ENCODE measurements around the gene ASAP3.
A peak's percentile ranks its signal among the peaks of the same experiment; 100 is the strongest.

ASAP3 gene

DNA sequence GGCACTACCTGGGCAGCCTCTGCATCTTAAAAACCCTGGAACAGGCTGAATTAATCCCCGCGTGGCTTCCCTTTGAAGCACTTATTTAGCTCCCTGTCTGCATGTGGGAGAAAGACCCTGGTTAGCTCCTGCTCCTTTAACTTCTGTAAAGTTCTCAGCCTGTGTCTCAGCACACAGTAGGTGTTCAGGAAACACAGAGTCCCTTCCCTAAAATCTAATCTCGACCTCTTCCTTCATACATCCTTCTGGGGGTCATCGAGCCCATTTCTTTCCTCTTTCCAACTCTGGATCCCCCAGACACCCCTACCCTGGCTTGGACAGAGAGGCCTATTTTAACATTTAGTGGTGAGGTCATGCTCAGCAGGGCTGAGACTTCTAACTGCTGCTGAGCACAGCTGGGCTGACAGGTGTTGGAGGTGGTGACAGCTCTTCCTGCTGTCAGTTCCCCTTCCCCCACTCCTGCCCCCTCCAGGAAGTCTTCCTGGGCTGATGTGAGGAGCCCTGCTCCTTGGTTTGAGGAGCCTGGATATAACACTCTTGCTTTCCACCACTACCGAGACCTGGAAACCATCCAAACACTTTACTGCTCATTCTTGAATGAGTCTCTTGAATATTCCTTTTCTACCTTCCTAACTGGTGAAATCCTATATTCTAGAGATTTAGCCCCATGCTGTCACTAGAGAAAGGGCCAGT lies 41.7 kb upstream of the ASAP3 start:
- no peak overlapping the region for H3K23ac ChIP-seq (ENCODE audit: low read depth, low read length, poor library complexity)
- H2BK15ac ChIP-seq (ENCODE audit: low read length), result no peak overlapping the region
- no peak overlapping the region for H2AK5ac ChIP-seq (ENCODE audit: low read depth, low read length)
- peaks cover 2% of the 10 kb centered on the region for H3K79me1 ChIP-seq (ENCODE audit: low read depth, low read length)
- no peaks in the 10 kb centered on the region for H3K9me3 ChIP-seq (replicated peaks in 1 of 2; ENCODE audit: control insufficient read depth in 2 of 2, insufficient read depth in 1 of 2, low read depth in 1 of 2, low read length in 2 of 2)
- no peak overlapping the region for H2BK12ac ChIP-seq (ENCODE audit: low read length)
- H2BK120ac ChIP-seq (ENCODE audit: low read depth, low read length), result no peak overlapping the region
- H3K27me3 ChIP-seq (ENCODE audit: control insufficient read depth in 3 of 3, insufficient read depth in 3 of 3, low read depth in 1 of 3, low read length in 3 of 3), result no peaks in the 10 kb centered on the region
- H4K8ac ChIP-seq (ENCODE audit: low read depth, low read length), result no peak overlapping the region
- H3K4me3 ChIP-seq (ENCODE audit: low read length in 2 of 2), result no peak overlapping the region
- no peak overlapping the region for H4K91ac ChIP-seq (ENCODE audit: low read depth, low read length, poor library complexity)
- H3K18ac ChIP-seq (ENCODE audit: low read length), result no peak overlapping the region
- H3K27ac ChIP-seq (replicated peaks; ENCODE audit: low read length), result no peak overlapping the region
- H2BK5ac ChIP-seq (ENCODE audit: low read length), result no peak overlapping the region
- H3K4ac ChIP-seq (ENCODE audit: low read length), result no peak overlapping the region
- no peak overlapping the region for H3K14ac ChIP-seq (ENCODE audit: low read length)
- DNase-seq (ENCODE audit: low spot score), result no peak
- no peak overlapping the region for H3K9ac ChIP-seq (ENCODE audit: low read depth, low read length, poor library complexity)
- WGBS, 2 donors (ENCODE audit: extremely low coverage in 2 of 2, insufficient read length in 2 of 2, insufficient replicate concordance in 1 of 2), result no CpG with 5 or more reads among the region's 5 CpGs
- H2AFZ ChIP-seq (ENCODE audit: low read length), result no peak overlapping the region
- peaks cover 26 to 28% of the 10 kb centered on the region in 2 donors for H3K4me1 ChIP-seq (ENCODE audit: control insufficient read depth in 2 of 2, insufficient read depth in 1 of 2, low read depth in 1 of 2, low read length in 2 of 2)
- peaks cover 10 to 53% of the 10 kb centered on the region in 2 donors for H3K36me3 ChIP-seq (replicated peaks in 1 of 2; ENCODE audit: control insufficient read depth in 2 of 2, insufficient read depth in 2 of 2, low read length in 2 of 2)
- H3K4me2 ChIP-seq (ENCODE audit: insufficient read depth, low read length, poor library complexity, severe bottlenecking), result no peak overlapping the region

DNA sequence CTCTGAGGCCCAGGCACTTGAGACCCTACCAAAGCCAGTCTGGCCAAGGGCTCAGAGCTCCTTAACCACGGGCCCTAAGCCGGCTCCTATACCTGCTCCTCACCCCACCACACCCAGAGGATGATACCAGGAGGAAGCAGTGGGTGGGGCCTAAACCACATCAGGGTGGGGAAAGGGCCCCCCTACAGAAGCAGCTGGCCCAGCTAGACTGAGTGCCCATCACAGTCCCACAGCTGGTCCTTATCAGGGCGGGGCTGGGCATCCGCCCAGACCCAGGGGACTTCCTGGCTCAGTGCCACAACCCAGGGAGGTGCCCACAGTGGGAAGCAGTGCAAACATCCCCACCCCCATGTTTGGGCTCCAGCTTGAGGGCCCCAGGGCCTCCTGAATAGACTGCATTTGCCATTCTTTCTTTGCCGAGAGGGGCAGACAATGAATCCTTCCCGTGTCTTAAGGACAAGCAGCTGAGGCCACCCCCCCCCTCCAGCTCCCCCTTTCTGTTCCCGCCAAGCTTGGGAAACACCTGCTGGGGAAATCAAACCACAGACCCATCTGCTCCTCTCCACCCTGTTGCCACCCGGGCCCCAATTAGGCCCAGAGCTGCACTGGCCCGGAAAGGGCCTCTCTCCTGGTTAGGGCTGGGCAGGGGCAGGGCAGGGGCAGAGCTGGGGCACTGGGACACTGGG lies 40.9 kb upstream of the ASAP3 start:
- Histone ChIP-seq H3K23ac (ENCODE audit: low read depth, low read length, poor library complexity) (no peak overlapping the region), H3K14ac (ENCODE audit: low read length) (no peak overlapping the region), H2BK5ac (ENCODE audit: low read length) (no peak overlapping the region), H2BK15ac (ENCODE audit: low read length) (no peak overlapping the region), H2AK5ac (ENCODE audit: low read depth, low read length) (no peak overlapping the region), H3K79me1 (ENCODE audit: low read depth, low read length) (peaks cover 2% of the 10 kb centered on the region), H3K4me1 (ENCODE audit: control insufficient read depth in 2 of 2, insufficient read depth in 1 of 2, low read depth in 1 of 2, low read length in 2 of 2) (peaks cover 22 to 25% of the 10 kb centered on the region in 2 donors), H3K36me3 (replicated peaks in 1 of 2; ENCODE audit: control insufficient read depth in 2 of 2, insufficient read depth in 2 of 2, low read length in 2 of 2) (peaks cover 10 to 61% of the 10 kb centered on the region in 2 donors), H4K8ac (ENCODE audit: low read depth, low read length) (no peak overlapping the region), H3K4me3 (ENCODE audit: low read length in 2 of 2) (no peak overlapping the region), H4K91ac (ENCODE audit: low read depth, low read length, poor library complexity) (no peak overlapping the region), H2AFZ (ENCODE audit: low read length) (no peak overlapping the region), H3K9me3 (replicated peaks in 1 of 2; ENCODE audit: control insufficient read depth in 2 of 2, insufficient read depth in 1 of 2, low read depth in 1 of 2, low read length in 2 of 2) (no peaks in the 10 kb centered on the region), H3K18ac (ENCODE audit: low read length) (no peak overlapping the region), H3K4ac (ENCODE audit: low read length) (no peak overlapping the region), H3K27me3 (ENCODE audit: control insufficient read depth in 3 of 3, insufficient read depth in 3 of 3, low read depth in 1 of 3, low read length in 3 of 3) (no peaks in the 10 kb centered on the region), H3K27ac (replicated peaks; ENCODE audit: low read length) (no peak overlapping the region), H3K4me2 (ENCODE audit: insufficient read depth, low read length, poor library complexity, severe bottlenecking) (no peak overlapping the region), H2BK120ac (ENCODE audit: low read depth, low read length) (no peak overlapping the region), H2BK12ac (ENCODE audit: low read length) (no peak overlapping the region), H3K9ac (ENCODE audit: low read depth, low read length, poor library complexity) (no peak overlapping the region)
- WGBS, 2 donors (ENCODE audit: extremely low coverage in 2 of 2, insufficient read length in 2 of 2, insufficient replicate concordance in 1 of 2), result no CpG with 5 or more reads among the region's 9 CpGs
- DNase-seq (ENCODE audit: low spot score), result no peak

DNA sequence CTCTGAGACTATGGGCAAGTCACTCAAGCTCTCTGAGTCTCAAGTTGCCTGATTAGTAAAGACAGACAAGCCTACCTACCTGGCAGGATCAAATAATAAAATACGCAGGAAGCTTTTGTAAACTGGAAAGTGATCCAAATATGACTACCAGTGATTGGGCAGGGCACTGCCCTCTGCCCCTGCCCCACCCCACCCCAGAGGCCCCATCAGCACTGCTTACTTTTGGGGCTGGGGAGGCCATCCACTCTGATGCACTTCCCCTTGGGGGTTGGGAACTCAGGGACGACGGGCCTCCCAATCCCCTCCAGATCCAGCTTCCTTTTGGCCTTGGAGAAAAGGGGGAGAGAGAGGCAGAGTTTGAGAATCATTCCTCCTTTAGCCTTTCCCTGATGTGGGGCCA lies 40.2 kb upstream of the ASAP3 start:
- Histone ChIP-seq H2BK15ac (ENCODE audit: low read length) (no peak overlapping the region), H2BK5ac (ENCODE audit: low read length) (no peak overlapping the region), H3K9me3 (replicated peaks in 1 of 2; ENCODE audit: control insufficient read depth in 2 of 2, insufficient read depth in 1 of 2, low read depth in 1 of 2, low read length in 2 of 2) (no peaks in the 10 kb centered on the region), H3K27me3 (ENCODE audit: control insufficient read depth in 3 of 3, insufficient read depth in 3 of 3, low read depth in 1 of 3, low read length in 3 of 3) (no peaks in the 10 kb centered on the region), H3K79me1 (ENCODE audit: low read depth, low read length) (peaks cover 2% of the 10 kb centered on the region), H2AK5ac (ENCODE audit: low read depth, low read length) (no peak overlapping the region), H2BK120ac (ENCODE audit: low read depth, low read length) (no peak overlapping the region), H3K14ac (ENCODE audit: low read length) (no peak overlapping the region), H4K8ac (ENCODE audit: low read depth, low read length) (no peak overlapping the region), H3K4me1 (ENCODE audit: control insufficient read depth in 2 of 2, insufficient read depth in 1 of 2, low read depth in 1 of 2, low read length in 2 of 2) (peaks cover 15 to 19% of the 10 kb centered on the region in 2 donors), H3K9ac (ENCODE audit: low read depth, low read length, poor library complexity) (no peak overlapping the region), H4K91ac (ENCODE audit: low read depth, low read length, poor library complexity) (no peak overlapping the region), H2AFZ (ENCODE audit: low read length) (no peak overlapping the region), H3K36me3 (replicated peaks in 1 of 2; ENCODE audit: control insufficient read depth in 2 of 2, insufficient read depth in 2 of 2, low read length in 2 of 2) (peaks cover 10 to 68% of the 10 kb centered on the region in 2 donors), H3K4me2 (ENCODE audit: insufficient read depth, low read length, poor library complexity, severe bottlenecking) (no peak overlapping the region), H3K4ac (ENCODE audit: low read length) (no peak overlapping the region), H3K4me3 (ENCODE audit: low read length in 2 of 2) (no peak overlapping the region), H3K27ac (replicated peaks; ENCODE audit: low read length) (no peak overlapping the region), H3K23ac (ENCODE audit: low read depth, low read length, poor library complexity) (no peak overlapping the region), H3K18ac (ENCODE audit: low read length) (no peak overlapping the region), H2BK12ac (ENCODE audit: low read length) (no peak overlapping the region)
- WGBS, 2 donors (ENCODE audit: extremely low coverage in 2 of 2, insufficient read length in 2 of 2, insufficient replicate concordance in 1 of 2), result no CpG with 5 or more reads among the region's 3 CpGs
- DNase-seq (ENCODE audit: low spot score), result no peak

DNA sequence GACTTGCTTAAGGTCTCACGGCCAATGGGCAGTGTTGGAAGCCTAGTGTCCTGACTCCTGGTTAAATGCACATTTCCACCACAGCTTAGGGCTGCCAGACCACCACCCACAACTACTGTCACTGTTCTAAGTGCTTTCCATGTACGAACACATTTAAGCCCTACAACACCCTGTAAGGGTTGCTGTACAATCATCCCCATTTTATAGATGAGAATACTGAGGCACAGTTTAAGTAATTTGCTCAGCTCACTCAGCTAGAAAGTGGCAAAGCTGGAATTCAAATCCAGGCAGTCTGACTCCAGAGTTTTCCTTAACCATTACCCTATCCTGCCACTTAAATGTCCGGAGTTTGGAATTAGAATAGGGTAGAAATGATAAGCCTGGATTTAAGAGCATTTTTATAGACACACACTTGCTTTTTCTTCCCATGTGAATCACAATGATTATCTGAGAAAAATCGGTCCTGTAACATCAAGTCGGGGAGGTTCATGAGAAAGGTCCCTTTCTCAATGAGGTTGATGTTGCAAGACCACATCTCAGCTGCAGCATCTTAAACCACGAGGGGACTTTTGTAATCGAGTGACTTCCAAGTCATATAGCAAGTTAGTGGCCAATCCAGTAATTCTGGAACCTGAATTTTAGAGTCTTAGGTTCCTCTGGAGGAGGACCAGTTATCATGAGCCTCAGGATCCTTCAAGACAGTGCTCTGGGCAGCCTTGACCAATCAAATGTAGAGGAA lies 38.4 kb upstream of the ASAP3 start:
- no peak overlapping the region for H2BK12ac ChIP-seq (ENCODE audit: low read length)
- no peak overlapping the region for H3K14ac ChIP-seq (ENCODE audit: low read length)
- no peak overlapping the region for H4K8ac ChIP-seq (ENCODE audit: low read depth, low read length)
- H3K23ac ChIP-seq (ENCODE audit: low read depth, low read length, poor library complexity), result no peak overlapping the region
- WGBS, 2 donors (ENCODE audit: extremely low coverage in 2 of 2, insufficient read length in 2 of 2, insufficient replicate concordance in 1 of 2), result no CpG with 5 or more reads among the region's 7 CpGs
- H2AK5ac ChIP-seq (ENCODE audit: low read depth, low read length), result no peak overlapping the region
- H3K18ac ChIP-seq (ENCODE audit: low read length), result no peak overlapping the region
- no peak overlapping the region for H3K4me3 ChIP-seq (ENCODE audit: low read length in 2 of 2)
- no peak overlapping the region for H2AFZ ChIP-seq (ENCODE audit: low read length)
- H3K4me1 ChIP-seq (ENCODE audit: control insufficient read depth in 2 of 2, insufficient read depth in 1 of 2, low read depth in 1 of 2, low read length in 2 of 2), result peaks cover 5 to 18% of the 10 kb centered on the region in 2 donors
- DNase-seq (ENCODE audit: low spot score), result no peak
- H2BK15ac ChIP-seq (ENCODE audit: low read length), result no peak overlapping the region
- H4K91ac ChIP-seq (ENCODE audit: low read depth, low read length, poor library complexity), result no peak overlapping the region
- H3K27me3 ChIP-seq (ENCODE audit: control insufficient read depth in 3 of 3, insufficient read depth in 3 of 3, low read depth in 1 of 3, low read length in 3 of 3), result no peaks in the 10 kb centered on the region
- no peak overlapping the region for H3K4me2 ChIP-seq (ENCODE audit: insufficient read depth, low read length, poor library complexity, severe bottlenecking)
- H3K27ac ChIP-seq (replicated peaks; ENCODE audit: low read length), result no peak overlapping the region
- H3K9ac ChIP-seq (ENCODE audit: low read depth, low read length, poor library complexity), result no peak overlapping the region
- H3K9me3 ChIP-seq (replicated peaks in 1 of 2; ENCODE audit: control insufficient read depth in 2 of 2, insufficient read depth in 1 of 2, low read depth in 1 of 2, low read length in 2 of 2), result no peaks in the 10 kb centered on the region
- peak overlapping the region; percentile 13 for H2BK5ac ChIP-seq (ENCODE audit: low read length)
- no peak overlapping the region for H3K4ac ChIP-seq (ENCODE audit: low read length)
- H3K36me3 ChIP-seq (replicated peaks in 1 of 2; ENCODE audit: control insufficient read depth in 2 of 2, insufficient read depth in 2 of 2, low read length in 2 of 2), result peaks cover 16 to 82% of the 10 kb centered on the region in 2 donors
- H2BK120ac ChIP-seq (ENCODE audit: low read depth, low read length), result no peak overlapping the region
- H3K79me1 ChIP-seq (ENCODE audit: low read depth, low read length), result peaks cover 2% of the 10 kb centered on the region
